Measurements from ENCODE around the gene SERPINE3.

Gene SERPINE3

DNA sequence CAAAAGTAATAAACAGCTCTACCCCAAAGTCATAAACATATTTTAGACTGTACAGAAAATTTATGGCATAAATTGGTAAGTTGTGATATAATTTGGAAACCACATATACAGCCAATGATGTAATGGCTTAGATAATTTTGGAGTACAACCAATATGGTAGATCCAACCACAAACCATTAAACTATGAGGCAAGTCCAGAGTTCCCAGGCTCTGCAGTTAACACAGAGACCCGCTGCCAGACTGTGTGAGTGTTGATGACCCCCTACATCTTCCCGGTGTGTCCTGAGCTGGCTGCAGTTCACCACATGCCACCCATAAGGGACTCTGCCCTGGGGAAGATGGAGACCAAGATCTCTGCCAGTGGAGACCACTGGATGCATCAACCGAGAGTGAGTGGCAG is 9.9 kb upstream of the SERPINE3 start:
- DNase-seq, result no peak

DNA sequence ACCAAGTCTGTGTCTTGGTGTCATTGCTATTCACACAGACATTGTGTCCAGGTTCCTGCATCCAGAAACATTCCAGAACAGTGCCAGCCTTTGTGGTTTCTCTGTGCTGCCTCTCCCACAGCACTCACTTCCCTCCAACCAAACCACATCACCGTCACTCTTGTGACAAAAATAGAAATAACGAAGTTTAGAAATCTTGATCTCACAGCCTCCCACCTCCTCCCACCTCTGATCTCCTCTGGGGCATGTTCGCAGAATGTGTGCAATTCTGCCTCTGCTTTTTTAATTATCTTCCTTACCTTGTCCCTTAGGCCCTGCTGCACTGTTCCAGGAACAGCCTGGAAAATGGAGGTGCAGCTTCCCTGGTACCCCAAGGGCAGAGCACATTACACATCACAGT is 8.7 kb upstream of the SERPINE3 start:
- no peak for DNase-seq

DNA sequence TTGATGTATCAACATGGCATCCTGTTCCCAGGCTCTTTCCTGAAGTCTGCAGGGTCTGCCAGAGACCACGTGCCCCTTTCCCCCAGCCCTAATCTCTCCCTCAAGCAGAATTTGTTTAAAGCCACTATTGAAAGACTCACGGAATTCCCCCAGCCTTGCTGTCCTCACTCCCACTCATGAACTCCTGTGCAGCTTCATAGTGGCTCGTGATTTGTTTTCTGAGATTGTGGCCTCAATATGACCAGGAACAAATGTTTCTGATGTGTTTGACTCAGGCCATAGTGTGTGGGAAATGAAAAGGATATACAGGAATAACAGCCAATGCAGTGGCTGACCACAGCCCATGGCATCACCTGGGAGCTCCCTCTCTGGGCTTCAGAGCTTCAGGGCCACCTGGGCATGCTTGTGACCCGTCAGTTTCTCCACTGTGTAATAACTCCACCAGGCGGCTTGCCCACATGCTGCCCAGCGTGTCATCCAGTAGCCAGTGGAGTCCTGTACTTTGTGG is 8.1 kb upstream of the SERPINE3 start:
- no peak for DNase-seq

DNA sequence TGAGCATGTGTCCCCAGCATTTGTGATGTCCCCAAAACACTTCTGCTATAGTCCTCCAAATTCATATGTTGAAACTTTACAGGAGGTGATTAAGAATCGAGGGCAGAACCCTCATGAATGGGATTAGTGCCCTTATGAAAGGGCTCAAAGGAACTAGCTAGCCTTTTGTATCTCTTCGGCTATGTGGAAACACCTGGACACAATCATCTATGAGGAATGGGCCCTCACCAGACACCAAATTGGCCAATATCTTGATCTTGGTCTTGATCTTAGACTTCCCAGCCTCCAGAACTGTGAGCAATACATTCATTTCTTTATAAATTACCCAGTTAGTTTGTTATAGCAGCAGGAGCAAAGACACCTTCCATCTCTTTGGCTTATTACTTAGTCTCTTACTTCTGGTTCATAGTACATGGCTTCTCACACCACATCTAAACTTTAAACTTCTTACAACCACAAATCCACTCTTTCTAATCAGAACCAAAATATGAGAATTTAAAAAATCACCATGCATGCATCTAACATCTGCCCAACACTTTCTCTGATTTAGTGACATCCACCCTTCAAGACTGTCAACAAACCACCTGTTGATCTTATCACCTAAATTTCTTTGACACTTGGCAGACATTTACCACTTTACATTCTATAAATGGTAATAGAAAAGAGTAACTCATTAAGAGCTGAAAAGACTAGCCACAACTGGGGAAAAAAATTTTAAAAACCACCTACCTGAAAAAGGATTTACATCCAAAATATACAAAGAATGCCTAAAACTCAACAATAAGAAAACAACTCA is 6.7 kb upstream of the SERPINE3 start:
- no peak for DNase-seq

DNA sequence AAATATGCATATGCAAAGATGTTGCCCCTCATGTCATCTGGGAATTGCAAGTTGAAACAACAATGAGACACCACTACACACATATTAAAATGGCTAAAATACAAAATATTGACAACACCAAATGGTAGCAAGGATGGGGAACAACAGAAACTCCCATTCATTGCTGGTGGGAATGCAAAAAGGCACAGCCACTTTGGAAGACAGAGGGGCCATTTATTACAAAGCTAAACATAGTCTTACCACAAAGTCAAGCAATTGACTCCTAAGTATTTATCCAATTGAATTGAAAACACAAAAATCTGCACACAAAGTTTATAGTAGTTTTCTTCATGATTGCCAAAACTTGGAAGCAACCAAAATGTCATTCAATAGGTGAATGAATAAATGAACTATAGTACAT is 6.1 kb upstream of the SERPINE3 start:
- DNase-seq, result no peak

DNA sequence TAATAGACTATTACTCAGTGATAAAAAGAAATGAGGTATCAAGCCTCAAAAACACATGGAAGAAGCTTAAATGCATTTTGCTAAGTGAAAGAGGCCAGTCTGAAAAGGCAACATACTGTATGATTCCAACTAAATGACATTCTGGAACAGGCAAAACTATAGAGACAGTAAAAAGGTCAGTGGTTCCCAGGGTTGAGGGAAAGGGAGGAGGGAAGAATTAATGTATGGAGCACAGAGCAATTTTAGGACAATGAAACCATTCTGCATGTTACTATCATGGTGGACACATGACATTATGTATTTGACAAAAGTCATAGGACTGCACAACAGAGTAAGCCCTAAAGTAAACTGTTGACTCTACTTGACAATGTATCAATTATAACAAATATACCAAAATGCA is 5.7 kb upstream of the SERPINE3 start:
- DNase-seq, result no peak

DNA sequence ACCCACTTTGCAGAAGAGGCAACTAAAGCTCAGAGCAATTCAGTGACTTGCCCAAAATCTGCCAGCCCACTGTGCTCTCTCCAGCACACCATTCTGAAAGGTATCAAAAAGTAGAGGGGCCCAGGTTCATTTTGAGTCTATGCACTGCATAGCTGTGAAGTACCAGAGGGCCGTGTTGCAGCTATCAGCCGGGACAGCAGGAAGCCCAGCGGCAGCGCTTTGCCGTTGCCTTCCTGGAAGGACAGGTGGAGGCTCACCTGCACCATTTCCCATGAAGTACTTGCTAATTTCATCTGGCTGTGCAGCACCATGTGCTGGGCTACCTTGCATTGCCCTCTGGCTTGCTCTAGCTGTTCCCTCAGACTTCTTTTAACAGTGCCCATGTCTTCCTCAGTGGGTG is 2.7 kb upstream of the SERPINE3 start:
- no peak for DNase-seq

DNA sequence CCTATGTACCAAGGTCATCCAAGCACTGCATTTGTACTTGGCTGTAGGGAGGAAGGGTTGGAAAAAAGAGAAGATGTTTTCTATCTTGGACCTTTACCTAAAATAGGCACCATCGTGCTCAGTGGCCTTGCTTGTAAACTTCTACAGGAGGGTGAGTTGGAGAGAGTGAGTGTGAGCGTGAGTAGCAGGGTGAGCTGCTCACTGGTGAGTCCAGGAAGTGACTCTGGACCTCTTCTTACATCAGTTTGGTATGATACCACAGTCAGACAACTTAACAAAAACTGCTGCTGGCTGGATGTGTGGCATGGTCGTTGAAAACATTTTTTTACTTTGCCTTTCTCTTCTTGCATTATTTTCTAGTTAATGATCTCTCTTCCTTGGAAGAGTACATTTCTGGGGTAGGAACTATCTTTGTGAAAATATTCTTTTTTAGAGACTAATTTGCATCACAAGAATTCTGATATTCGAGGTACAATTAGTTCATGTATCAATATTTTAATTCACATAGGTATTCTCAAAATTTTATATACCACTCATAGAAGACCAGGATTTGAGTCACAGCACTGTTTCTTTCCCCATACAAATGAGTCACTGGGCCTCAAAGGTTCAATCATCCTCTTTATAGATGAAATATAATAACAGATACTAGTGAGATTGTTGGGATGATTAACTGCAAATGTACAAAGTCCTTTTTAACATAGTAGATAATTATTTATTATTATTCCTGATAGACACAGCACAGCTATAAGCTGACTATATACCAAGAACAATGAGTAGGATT is 651 bp downstream of the SERPINE3 start:
- DNase-seq, result no peak

DNA sequence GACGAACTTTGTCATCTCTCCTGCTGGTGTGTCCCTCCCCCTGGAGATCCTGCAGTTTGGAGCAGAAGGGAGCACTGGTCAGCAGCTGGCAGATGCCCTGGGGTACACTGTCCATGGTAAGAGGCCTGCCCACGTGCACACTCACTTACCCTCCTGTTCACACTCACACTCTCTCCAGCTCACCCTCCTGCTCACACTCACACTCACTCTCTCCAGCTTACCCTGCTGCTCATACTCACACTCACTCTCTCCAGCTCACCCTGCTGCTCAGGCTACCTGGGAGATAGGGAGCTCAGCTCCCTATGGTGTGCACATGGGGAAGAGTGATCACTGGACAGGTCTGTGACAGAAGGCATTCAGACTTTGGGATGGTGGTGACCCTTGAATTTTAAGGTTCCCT is 1.7 kb downstream of the SERPINE3 start:
- no peak for DNase-seq

DNA sequence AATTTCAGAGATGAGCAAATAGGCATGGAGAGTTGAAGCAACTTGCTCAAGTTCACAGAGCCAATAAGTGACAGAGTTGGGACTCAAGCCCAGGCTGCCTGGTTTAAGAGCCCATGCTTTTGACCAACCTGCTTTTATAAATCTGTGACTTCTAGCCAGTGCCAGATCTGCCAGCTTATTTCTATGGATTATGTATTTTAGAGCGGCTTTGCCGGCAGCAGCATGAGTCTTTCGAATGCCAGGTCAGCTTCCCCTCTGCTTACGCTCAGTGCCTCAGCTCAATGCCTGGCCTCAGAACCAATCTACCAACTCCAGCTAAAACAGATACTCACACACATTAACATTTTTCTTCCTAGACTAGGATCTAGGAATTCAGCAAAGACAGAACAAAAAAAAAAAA is 2.3 kb downstream of the SERPINE3 start:
- DNase-seq, result no peak

DNA sequence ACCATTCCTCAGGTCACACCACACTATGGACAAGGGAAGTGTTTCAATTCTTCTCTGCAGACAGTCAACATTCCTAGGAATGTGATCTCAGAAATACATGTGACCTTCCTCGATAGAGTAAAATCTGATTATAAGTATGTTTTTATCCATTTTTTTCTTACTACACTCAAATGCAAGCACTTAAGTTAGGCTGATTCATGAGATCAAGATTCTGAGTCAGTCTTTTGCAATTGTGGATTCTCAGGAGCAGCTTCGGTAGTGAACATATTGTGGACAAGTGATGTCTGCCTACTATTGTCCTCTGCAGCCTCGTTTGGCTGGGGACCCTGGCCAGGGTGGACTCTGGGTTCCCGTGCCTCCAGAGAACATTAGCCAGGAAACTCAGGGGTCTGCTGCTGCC is 3.2 kb downstream of the SERPINE3 start:
- DNase-seq, result no peak

DNA sequence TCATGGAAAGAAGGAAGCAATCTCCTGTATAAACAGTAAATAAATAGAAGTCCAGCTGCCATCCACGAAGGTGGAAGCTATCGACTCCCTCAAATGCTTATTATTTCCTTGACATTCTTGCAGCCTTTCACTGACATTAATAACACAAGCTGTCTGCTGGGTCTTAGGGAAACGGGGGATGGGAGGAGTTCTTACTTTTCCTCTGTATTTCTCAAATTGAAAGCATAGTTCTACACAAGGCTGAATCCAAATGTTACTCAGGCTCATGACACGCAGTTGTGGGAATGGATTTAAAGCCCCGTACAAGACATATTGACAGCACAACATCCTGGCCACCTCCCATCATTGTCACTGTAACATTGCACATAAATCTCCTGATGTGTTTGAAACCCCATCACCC is 4.0 kb downstream of the SERPINE3 start:
- DNase-seq, result no peak

DNA sequence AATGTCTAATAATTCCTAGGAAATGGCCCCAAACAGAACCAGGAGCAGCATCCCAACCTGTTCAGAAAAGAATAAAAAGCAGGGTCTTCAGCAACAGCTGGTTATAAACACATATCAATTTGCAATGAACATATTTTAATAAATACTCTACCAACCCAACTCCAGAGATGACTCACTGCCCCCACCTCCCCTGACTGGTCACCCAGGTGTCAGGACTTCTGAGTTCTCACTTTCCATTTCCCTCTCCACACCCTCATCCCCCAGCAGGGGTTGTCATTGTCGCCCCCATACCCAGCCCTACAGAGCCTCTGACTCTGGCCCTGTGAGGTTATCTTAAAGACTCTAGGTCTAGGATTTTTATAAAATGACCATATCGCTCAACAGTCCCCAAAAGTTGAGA is 6.9 kb downstream of the SERPINE3 start:
- no peak for DNase-seq

DNA sequence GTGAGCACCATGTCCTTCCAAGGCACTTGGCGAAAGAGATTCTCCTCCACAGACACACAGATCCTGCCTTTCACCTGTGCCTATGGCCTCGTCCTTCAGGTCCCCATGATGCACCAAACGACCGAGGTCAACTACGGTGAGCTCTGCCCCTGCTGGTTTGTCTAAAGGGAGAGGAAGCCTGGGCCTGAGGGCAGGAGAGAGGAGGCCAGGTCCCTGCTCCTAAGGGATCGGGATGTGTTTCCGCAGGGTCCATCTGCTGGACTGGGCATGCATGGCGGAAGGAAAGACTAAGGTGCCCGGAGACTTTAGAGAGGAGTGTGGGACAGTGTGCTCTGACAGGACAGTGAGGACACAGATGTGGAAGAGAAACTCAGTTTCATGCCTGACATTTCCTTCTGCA is 7.6 kb downstream of the SERPINE3 start:
- DNase-seq, result no peak

DNA sequence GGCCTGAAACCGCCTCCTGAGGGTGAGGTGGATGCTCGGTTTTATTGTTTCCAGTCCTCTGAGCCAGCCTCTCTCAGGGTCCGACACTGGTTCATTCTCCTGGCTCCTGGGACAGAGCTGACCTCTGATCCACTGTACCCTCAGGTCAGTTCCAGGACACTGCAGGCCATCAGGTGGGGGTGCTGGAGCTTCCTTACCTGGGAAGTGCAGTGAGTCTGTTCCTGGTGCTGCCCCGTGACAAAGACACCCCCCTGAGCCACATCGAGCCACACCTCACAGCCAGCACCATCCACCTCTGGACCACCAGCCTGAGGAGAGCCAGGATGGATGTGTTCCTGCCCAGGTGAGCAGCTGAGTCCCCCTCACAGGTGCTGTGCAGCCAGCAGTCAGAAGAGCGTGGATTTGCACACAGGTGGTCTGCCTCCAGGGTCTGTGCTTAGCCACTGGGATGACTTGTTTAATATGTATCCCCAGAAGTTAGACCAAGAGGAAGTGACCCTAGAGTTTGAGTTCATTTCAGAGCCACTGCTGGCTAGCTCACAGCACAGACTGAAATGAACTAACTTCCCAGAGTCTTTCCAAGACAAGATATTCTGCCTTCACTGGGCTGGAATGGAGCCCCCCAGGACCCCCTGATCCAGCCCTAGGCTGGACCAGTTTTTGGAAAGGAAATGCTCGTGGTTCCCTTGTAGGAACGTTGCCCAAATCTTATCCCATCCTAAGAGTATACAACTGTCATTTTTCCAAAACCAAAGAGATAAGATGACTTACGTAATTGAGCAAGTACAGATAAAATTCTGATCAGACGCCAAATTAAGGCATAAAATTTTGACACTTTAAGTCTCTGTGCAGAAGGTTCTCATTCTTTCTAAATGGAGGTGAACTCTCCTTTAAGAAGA is 8.8 kb downstream of the SERPINE3 start:
- DNase-seq, result no peak

DNA sequence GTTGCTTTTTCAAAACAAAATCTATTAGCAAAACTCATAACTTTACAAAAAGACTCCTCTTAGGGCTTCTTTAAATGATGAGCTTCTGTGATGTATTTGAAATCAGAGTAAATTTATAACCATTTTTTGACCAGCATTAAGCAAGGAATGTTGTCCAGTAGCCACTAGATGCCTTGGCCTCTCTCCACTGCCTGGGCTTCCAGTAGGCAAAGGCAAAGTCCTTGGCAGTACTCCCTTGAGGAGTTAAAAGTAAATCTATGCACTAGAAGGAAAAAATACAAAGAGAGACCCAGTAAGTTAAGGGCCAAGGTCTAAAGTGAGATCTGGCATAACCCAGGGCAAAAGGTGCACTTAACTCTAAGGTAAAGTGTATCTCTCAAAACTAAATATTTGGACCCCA is 9.5 kb downstream of the SERPINE3 start:
- DNase-seq, result no peak

DNA sequence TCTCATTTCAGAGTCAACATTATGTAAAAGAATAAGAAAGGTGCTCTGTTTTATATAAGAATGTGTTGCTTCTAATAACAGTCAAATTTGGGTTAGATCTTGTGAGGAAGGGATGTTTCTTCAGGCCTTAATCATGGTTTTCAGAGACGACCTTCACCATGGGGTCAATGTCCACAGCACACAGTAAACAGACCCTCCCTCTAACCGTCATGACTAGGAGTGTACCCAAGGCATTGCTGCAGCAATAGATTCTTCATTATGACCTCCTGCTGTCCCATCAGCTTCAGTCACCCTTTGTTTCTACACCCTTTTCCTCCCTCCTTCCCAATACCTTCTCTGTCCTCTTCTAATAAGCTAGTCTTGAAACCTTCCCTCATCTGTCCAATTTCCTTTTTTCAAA is 15.7 kb downstream of the SERPINE3 start:
- no peak for DNase-seq

DNA sequence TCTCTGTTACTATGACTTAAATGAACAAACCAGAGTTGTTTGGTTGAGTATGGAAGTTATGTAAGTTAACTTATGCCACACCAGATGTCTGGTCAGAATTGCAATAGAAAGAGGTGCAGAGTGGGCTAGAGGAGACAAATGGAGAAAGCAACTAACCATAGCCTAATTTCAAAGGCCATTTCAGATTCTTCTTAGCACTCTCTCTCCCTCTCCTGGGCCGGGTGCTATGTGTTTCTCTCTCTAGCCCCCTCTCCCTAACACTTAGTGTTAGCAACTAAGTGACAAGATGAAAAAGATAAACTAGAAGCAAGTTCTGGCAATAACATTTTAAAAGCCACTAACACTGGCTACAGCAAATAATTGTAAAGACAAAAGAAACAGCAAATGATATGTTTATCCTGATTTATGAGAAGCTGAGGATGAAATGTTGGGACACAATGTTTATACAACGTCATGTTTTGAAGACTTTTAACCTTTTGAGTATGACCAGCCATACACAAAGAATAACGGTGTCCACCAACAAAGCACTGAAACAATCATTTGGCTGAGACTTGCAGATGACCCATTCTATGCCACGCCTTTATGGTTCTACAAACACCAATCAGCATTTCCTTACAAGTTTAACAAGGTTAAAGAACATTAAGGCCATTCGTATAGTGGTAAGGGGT is 18.6 kb downstream of the SERPINE3 start:
- DNase-seq, result no peak

DNA sequence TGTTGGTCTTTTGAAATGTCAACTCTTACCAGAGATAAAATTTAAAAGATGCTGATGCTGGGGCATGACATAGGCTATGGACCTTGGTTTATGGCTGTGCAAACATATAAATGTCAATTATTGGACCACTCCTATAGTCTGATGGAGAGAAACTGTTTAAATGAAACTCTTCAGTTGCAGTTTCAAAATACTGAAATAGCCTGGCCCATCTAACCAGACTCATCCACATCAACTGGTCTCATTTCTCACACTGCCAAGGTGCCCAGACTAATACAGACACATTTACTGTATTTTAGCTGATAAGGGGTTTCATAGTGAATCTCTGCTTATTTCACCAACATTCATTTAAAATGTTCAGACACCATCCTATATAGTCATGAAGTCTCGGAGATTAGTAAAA is 19.9 kb downstream of the SERPINE3 start:
- DNase-seq, result no peak

DNA sequence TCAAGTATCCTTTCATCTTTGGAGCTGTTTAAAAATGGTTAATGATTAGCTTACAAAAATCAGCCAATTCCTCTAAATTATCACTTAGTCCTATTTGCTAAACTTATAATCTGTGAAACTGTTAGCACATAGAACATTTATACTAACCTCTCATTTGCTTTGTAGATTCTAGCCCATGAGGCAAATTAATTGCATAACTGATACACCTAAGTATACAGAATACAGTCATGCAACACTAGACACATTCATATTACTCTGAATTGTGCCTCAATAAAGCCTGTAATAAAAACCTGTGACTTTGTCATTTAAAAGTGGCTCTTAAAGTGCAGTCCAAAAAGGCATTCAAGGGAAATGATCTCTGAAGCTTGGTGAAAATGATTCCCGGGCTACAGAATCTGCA is 21.0 kb downstream of the SERPINE3 start:
- no peak for DNase-seq

DNA sequence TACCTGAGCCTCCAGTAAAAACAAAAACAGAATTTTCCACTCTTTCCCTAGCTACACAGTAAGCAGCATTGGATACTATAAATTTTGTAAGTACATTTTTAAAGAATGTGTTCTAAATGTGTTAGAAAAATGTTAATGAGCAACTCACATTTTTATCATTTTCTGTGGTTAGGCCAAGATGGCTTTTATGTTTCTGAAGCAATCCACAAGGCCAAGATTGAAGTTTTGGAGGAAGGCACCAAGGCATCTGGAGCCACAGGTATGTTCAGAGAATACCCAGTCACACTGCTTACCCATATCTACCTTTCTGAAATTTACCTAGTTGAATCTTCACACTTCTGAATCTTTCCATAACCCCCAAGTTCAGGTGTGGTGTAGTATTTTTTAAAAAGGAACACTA is 21.6 kb downstream of the SERPINE3 start:
- DNase-seq, result no peak

DNA sequence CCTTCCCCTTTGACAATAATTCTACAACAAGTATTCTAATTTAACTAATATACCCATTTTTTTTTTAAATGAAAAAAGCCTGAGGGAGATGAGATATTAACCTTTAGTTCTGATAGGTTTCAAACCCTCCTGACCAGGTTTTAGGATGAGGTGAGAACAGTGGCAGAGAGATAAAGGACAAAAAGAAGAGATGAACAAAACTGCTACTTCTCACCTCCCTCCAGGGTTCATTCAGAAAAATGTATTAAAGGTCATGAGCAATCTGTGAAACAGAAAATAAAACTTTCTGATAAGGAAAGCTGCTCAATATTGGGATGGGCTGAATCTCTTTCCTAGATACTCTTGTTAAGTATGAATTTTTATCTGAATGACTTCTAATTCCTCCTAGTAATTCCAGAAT is 24.1 kb downstream of the SERPINE3 start:
- no peak for DNase-seq
